Fibroblast of the aortic adventitia (primary cell): ENCODE measurements around the gene ERBB2. TPM values are rescaled to one million over a fixed set of nuclear protein-coding genes. Genes with fewer than 3 reads are reported as not detected.
"Not testable (repeated sequence)": the region's sequence is repeated elsewhere in the genome, so short reads cannot be mapped to it uniquely, and the experiment has no call there.

ENCODE experiments used
- DNase-seq: peaks from one replicate; pipeline ENCODE4 v3.0.0-alpha.2; 2010; ENCODE audit warnings: low read depth
- H3K4me3 ChIP-seq: 2 replicates; pipeline ENCODE4 v1.5.1; 2011; ENCODE audit warnings: low read depth, mild to moderate bottlenecking, control low read depth, low read length, moderate library complexity
- total RNA-seq: library from RNA; depleted of rRNA; stranded (reverse); fragments of >200 nt; gene quantifications from 2 replicates; pipeline ENCODE4 v1.2.3, GENCODE V29; 2012; ENCODE audit warnings: low replicate concordance
- TF ChIP-seq, protein P1 (sequence below): IDR thresholded peaks from 2 replicates; pipeline ENCODE4 v1.5.1; 2011; ENCODE audit warnings: mild to moderate bottlenecking, low read length, control low read depth, inconsistent platforms; ENCODE audit not compliant: insufficient read depth

Gene ERBB2
- total RNA-seq, 1 donor: 37.4 TPM

DNA sequence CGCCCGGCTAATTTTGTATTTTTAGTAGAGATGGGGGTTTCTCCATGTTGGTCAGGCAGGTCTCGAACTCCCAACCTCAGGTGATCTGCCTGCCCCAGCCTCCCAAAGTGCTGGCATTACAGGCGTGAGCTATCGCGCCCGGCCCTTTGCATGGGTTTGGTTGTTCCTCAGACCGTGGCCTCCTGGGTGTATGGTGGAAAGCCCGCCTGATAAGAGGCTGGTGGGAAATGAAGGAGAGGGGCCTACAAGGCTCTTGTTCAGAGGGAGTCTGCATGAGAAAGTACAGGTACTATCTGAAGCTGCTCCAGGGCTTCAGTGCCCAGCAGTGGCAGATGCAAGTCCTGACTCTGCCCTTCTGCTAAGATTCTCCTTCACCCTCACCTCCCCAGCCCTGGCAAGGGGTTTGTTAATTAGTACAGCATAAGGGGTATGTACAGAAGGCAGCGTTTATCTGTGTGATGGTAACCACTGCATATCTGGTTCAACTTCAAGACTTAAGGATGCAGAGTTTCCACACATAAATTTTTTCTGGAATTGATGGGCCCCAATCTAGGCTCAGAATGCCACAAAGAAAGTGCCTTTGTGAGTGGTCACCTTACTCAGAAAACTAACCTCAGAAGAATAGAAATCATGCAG, 62.1 kb downstream of the ERBB2 start:
- TF ChIP-seq, protein P1, sequence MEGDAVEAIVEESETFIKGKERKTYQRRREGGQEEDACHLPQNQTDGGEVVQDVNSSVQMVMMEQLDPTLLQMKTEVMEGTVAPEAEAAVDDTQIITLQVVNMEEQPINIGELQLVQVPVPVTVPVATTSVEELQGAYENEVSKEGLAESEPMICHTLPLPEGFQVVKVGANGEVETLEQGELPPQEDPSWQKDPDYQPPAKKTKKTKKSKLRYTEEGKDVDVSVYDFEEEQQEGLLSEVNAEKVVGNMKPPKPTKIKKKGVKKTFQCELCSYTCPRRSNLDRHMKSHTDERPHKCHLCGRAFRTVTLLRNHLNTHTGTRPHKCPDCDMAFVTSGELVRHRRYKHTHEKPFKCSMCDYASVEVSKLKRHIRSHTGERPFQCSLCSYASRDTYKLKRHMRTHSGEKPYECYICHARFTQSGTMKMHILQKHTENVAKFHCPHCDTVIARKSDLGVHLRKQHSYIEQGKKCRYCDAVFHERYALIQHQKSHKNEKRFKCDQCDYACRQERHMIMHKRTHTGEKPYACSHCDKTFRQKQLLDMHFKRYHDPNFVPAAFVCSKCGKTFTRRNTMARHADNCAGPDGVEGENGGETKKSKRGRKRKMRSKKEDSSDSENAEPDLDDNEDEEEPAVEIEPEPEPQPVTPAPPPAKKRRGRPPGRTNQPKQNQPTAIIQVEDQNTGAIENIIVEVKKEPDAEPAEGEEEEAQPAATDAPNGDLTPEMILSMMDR: no peak
- no peak for DNase-seq
- H3K4me3 ChIP-seq: no peak overlapping the region

DNA sequence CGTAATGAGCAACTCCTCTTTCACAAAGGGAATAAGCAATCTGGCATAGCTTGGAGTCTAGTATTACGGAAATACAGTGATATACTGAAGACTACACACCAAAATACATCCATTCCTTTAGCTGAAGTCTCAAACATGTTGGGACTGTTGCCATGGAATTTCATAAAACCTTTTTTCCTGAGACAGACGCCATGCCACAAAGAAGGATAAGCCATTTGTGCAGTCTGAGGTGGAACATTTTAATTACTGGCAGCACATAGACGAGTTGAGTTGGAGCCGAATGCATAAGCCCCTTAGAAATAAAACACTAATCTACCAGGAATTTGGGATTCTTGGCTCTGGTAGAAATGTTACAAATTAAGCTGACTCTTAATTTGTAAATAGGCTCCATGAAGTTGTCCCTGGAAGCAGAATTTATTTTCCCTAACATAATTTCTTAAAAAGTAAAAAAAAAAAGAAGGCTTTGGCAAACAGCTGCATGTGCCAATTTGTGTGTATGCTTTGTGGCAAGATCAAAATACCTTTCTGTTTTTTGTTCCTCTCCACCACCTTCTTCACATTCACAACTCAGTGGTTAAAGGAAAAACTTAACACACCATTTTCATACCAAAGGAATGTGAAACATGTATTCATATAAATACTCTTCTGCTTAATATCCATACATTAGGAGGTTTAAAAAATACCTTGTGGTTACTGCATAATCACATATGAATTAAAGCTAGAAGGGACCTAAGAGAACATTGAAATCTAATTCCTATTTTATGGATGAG, 63.4 kb downstream of the ERBB2 start:
- peak; percentile 47 for DNase-seq

DNA sequence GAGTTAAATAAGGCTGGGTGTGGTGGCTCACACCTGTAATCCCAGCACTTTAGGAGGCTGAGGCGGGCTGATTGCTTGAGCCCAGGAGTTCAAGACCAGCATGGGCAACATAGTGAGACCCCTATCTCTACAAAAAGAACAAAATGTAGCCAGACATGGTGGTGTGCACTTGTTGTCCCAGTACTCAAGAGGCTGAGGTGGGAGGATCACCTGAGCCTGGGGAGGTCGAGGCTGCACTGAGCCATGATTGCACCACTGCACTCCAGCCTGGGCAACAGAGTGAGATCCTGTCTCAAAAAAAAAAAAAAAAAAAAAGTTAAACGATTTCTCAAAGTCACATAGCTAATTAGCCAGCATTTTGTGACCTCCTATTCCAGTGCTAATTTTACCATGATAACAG, 64.3 kb downstream of the ERBB2 start:
- H3K4me3 ChIP-seq, DNase-seq: not testable (repeated sequence)

More for the DNA sequence above, 63.4 kb downstream of the ERBB2 start:
- no peak overlapping the region for H3K4me3 ChIP-seq
- TF ChIP-seq, protein P1: no peak

DNA sequence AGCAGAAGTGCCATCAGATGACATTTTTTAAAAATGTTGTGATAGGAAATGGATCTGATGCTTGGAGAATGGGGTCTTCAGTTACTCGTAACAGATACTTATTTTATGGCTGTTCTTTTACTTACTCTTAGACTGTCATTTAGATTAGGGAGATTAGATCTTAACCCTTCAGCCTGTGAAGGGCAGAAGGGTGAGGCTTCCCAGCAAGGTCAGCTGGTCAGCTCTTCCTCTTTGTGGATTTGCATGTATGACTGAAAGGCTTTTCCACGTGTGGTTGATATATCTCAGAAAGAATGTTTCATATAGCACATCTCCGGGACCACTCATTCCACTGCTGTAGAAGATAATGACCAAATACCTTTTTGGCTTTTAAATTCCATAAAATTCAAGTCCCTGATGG, 65.3 kb downstream of the ERBB2 start:
- no peak for DNase-seq
- TF ChIP-seq, protein P1: no peak

DNA sequence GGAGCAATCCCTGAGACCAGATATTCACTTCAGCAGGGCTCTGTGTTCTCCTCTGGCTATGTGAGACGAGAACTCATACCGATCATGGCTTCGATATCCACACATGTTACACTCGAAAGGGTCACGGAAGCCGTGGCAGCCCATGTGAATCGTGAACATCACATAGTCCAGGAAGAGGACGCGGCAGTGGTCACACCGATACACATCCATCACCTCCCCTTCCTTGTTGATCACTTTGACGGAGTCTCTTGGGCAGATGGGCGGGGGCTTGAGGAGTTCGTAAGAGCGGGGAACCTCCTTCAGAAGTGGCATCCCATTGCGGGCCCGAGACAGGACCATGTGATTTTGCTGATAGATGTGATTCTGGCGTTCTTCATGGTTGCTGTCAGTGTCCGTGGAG, 65.9 kb downstream of the ERBB2 start:
- TF ChIP-seq, protein P1: no peak
- no peak overlapping the region for H3K4me3 ChIP-seq
- no peak for DNase-seq

More for the DNA sequence above, 65.3 kb downstream of the ERBB2 start:
- H3K4me3 ChIP-seq: no peak overlapping the region

DNA sequence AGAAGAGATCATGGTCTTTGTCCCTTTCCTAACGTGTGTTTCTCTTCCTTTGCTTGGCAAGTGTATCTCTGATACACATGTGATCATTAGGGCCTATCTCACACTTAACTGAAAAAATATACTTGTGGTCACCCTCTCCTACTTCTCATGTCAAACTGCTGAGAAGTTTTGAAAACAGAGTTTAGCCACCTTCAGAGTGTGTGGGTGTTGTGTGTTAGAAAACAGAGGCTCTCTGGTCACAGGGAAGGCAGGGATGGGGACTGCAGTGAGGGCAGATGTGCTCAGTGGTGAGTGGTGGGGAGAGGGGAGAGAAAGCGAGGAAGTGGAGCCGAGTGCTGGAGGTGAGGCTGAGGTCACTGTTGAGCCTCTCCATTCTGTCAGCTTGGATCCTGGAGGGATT, 67.3 kb downstream of the ERBB2 start:
- TF ChIP-seq, protein P1: no peak
- H3K4me3 ChIP-seq: no peak overlapping the region
- no peak for DNase-seq

DNA sequence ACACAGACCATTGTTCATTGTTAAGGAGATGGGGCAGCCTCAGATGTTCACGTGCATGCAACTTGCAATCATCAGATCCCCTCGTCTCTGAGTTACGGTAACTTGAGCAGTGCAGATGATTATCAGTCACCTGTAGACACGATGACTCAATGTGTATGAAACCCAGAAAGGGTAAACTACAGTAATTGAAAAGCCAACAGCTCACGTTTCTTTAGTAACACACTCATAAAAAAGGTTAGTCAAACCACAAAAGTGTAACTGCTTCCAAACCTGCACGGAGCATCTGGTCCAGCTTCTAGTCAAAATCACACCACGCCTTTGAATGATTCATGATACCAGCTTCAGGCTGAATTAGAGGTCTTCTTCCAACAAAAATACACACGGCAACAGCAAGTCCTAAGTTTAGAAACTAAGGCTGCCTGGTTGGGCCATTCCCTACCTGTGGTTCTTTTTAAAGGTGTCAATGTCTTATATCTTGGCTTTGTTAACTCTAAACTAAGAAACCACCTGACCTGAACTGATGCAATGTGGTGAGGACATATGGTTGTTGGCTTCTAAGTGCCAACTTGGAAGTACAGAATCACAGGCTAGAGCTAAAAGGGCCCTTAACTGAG, 70.2 kb downstream of the ERBB2 start:
- no peak overlapping the region for H3K4me3 ChIP-seq
- TF ChIP-seq, protein P1: no peak
- DNase-seq: peak; percentile 56
